GM23338 (cell line): ENCODE data around the gene KIF18A. TPM values are rescaled to one million over a fixed set of nuclear protein-coding genes. Genes with fewer than 3 reads are reported as not detected.

Experiments used
- ATAC-seq: fragments of 200-7000 bp; cut with Tn5 transposase; 3 replicates; pipeline ENCODE4 v1.9.1; 2020
- DNase-seq: peaks from one replicate; pipeline ENCODE4 v3.0.0-alpha.2; 2015; ENCODE audit warnings: low spot score
- H2AFZ ChIP-seq: fragments of 200-600 bp; sonication (generic); 2 replicates; pipeline ENCODE4 v1.8.0; 2016; ENCODE audit warnings: antibody characterized with exemption, mild to moderate bottlenecking, moderate library complexity
- H3F3A ChIP-seq: fragments of 200-600 bp; sonication (generic); replicated peaks from 2 replicates; pipeline ENCODE4 v1.8.0; 2017; ENCODE audit warnings: antibody characterized with exemption, mixed run types, low read depth
- H3K27ac ChIP-seq: fragments of 200-600 bp; sonication (generic); 2 replicates; pipeline ENCODE4 v1.6.1; 2016; ENCODE audit warnings: low read depth
- H3K27me3 ChIP-seq: fragments of 200-600 bp; sonication (generic); 2 replicates; pipeline ENCODE4 v1.8.0; 2016; ENCODE audit warnings: mild to moderate bottlenecking, mixed run types, moderate library complexity; ENCODE audit not compliant: insufficient read depth
- H3K36me3 ChIP-seq: fragments of 200-600 bp; sonication (generic); 2 replicates; pipeline ENCODE4 v1.8.0; 2016; ENCODE audit warnings: mild to moderate bottlenecking; ENCODE audit not compliant: insufficient read depth
- H3K4me1 ChIP-seq: fragments of 200-600 bp; sonication (generic); 2 replicates; pipeline ENCODE4 v1.8.0; 2016; ENCODE audit warnings: mild to moderate bottlenecking, moderate library complexity; ENCODE audit not compliant: insufficient read depth
- H3K4me2 ChIP-seq: fragments of 200-600 bp; sonication (generic); 2 replicates; pipeline ENCODE4 v1.7.1; 2017; ENCODE audit warnings: mixed run types
- H3K4me3 ChIP-seq: fragments of 200-600 bp; sonication (generic); 2 replicates; pipeline ENCODE4 v1.6.1; 2016; ENCODE audit warnings: mixed run types
- H3K79me2 ChIP-seq: fragments of 200-600 bp; sonication (generic); replicated peaks from 2 replicates; pipeline ENCODE4 v1.8.0; 2017; ENCODE audit warnings: mild to moderate bottlenecking; ENCODE audit not compliant: insufficient read depth
- H3K9me2 ChIP-seq: fragments of 200-600 bp; sonication (generic); 2 replicates; pipeline ENCODE4 v1.8.0; 2017; ENCODE audit not compliant: insufficient read depth
- H4K20me1 ChIP-seq: fragments of 200-600 bp; sonication (generic); replicated peaks from 2 replicates; pipeline ENCODE4 v1.8.0; 2017; ENCODE audit warnings: mild to moderate bottlenecking; ENCODE audit not compliant: insufficient read depth
- H3K27ac Mint-ChIP-seq: 2 replicates; pipeline ENCODE4 v1.8.0; 2020; ENCODE audit warnings: inconsistent platforms, mild to moderate bottlenecking, moderate library complexity, mixed read lengths
- H3K27me3 Mint-ChIP-seq: 3 replicates; pipeline ENCODE4 v1.8.0; 2022; ENCODE audit warnings: low read depth, mild to moderate bottlenecking, moderate library complexity, mixed read lengths, inconsistent platforms; ENCODE audit not compliant: insufficient read depth, poor library complexity
- H3K36me3 Mint-ChIP-seq: 3 replicates; pipeline ENCODE4 v1.8.0; 2021; ENCODE audit warnings: low read depth, mild to moderate bottlenecking, inconsistent platforms, moderate library complexity, mixed read lengths
- H3K4me1 Mint-ChIP-seq: 3 replicates; pipeline ENCODE4 v1.8.0; 2020; ENCODE audit warnings: mild to moderate bottlenecking, inconsistent platforms, mixed read lengths
- H3K4me3 Mint-ChIP-seq: 3 replicates; pipeline ENCODE4 v1.8.0; 2021; ENCODE audit warnings: moderate library complexity, mild to moderate bottlenecking, inconsistent platforms, mixed read lengths
- H3K9me3 Mint-ChIP-seq: 3 replicates; pipeline ENCODE4 v1.8.0; 2020; ENCODE audit warnings: moderate library complexity, mild to moderate bottlenecking, inconsistent platforms, mixed read lengths
- ETS1 ChIP-seq: IDR thresholded peaks from 2 replicates; pipeline ENCODE4 v1.6.1; 2016; ENCODE audit warnings: antibody characterized with exemption
- EZH2phosphoT487 ChIP-seq: fragments of 200-600 bp; sonication (generic); IDR thresholded peaks from one replicate; pipeline ENCODE4 v1.8.1; 2018; ENCODE audit warnings: antibody characterized with exemption; ENCODE audit not compliant: unreplicated experiment
- JUNB ChIP-seq: IDR thresholded peaks from one replicate; pipeline ENCODE4 v1.6.1; 2016; ENCODE audit warnings: antibody characterized with exemption; ENCODE audit not compliant: unreplicated experiment
- NANOG ChIP-seq: IDR thresholded peaks from 2 replicates; pipeline ENCODE4 v1.6.1; 2016; ENCODE audit warnings: antibody characterized with exemption, borderline replicate concordance
- POLR2AphosphoS5 ChIP-seq: IDR thresholded peaks from 2 replicates; pipeline ENCODE4 v1.6.1; 2016; ENCODE audit warnings: antibody characterized with exemption, low read depth
- STAT1 ChIP-seq: IDR thresholded peaks from one replicate; pipeline ENCODE4 v1.6.1; 2016; ENCODE audit warnings: antibody characterized with exemption; ENCODE audit not compliant: unreplicated experiment
- ZNF114 ChIP-seq: fragments of 250-450 bp; sonication (Bioruptor Pico); IDR thresholded peaks from 2 replicates; pipeline ENCODE4 v1.5.0; 2020; ENCODE audit warnings: mild to moderate bottlenecking, moderate library complexity
- ZNF331 ChIP-seq: fragments of 250-450 bp; sonication (Bioruptor Pico); IDR thresholded peaks from 2 replicates; pipeline ENCODE4 v1.5.0; 2020; ENCODE audit warnings: low read depth, mild to moderate bottlenecking, moderate library complexity
- polyA plus RNA-seq: library from polyadenylated mRNA; unstranded; fragments of >200 nt; fragmentation: Nextera tagmentation; extraction: Ambion mirVana; gene quantifications from 2 replicates; pipeline ENCODE4 v1.2.1, GENCODE V29; 2016
- total RNA-seq: library from RNA; depleted of rRNA; stranded (reverse); fragments of >200 nt; shearing (Covaris generic); gene quantifications from 2 replicates; pipeline ENCODE4 v1.2.3, GENCODE V29; 2014
- TF ChIP-seq, protein P1 (sequence below): fragments of 250-450 bp; sonication (Bioruptor Pico); IDR thresholded peaks from 2 replicates; pipeline ENCODE4 v1.5.0; 2020; ENCODE audit warnings: mild to moderate bottlenecking, moderate library complexity

The KIF18A gene
- total and polyA plus RNA-seq, 2 experiments from 2014 or later, result 22.2 to 26.5 TPM

- TF ChIP-seq, protein P1, sequence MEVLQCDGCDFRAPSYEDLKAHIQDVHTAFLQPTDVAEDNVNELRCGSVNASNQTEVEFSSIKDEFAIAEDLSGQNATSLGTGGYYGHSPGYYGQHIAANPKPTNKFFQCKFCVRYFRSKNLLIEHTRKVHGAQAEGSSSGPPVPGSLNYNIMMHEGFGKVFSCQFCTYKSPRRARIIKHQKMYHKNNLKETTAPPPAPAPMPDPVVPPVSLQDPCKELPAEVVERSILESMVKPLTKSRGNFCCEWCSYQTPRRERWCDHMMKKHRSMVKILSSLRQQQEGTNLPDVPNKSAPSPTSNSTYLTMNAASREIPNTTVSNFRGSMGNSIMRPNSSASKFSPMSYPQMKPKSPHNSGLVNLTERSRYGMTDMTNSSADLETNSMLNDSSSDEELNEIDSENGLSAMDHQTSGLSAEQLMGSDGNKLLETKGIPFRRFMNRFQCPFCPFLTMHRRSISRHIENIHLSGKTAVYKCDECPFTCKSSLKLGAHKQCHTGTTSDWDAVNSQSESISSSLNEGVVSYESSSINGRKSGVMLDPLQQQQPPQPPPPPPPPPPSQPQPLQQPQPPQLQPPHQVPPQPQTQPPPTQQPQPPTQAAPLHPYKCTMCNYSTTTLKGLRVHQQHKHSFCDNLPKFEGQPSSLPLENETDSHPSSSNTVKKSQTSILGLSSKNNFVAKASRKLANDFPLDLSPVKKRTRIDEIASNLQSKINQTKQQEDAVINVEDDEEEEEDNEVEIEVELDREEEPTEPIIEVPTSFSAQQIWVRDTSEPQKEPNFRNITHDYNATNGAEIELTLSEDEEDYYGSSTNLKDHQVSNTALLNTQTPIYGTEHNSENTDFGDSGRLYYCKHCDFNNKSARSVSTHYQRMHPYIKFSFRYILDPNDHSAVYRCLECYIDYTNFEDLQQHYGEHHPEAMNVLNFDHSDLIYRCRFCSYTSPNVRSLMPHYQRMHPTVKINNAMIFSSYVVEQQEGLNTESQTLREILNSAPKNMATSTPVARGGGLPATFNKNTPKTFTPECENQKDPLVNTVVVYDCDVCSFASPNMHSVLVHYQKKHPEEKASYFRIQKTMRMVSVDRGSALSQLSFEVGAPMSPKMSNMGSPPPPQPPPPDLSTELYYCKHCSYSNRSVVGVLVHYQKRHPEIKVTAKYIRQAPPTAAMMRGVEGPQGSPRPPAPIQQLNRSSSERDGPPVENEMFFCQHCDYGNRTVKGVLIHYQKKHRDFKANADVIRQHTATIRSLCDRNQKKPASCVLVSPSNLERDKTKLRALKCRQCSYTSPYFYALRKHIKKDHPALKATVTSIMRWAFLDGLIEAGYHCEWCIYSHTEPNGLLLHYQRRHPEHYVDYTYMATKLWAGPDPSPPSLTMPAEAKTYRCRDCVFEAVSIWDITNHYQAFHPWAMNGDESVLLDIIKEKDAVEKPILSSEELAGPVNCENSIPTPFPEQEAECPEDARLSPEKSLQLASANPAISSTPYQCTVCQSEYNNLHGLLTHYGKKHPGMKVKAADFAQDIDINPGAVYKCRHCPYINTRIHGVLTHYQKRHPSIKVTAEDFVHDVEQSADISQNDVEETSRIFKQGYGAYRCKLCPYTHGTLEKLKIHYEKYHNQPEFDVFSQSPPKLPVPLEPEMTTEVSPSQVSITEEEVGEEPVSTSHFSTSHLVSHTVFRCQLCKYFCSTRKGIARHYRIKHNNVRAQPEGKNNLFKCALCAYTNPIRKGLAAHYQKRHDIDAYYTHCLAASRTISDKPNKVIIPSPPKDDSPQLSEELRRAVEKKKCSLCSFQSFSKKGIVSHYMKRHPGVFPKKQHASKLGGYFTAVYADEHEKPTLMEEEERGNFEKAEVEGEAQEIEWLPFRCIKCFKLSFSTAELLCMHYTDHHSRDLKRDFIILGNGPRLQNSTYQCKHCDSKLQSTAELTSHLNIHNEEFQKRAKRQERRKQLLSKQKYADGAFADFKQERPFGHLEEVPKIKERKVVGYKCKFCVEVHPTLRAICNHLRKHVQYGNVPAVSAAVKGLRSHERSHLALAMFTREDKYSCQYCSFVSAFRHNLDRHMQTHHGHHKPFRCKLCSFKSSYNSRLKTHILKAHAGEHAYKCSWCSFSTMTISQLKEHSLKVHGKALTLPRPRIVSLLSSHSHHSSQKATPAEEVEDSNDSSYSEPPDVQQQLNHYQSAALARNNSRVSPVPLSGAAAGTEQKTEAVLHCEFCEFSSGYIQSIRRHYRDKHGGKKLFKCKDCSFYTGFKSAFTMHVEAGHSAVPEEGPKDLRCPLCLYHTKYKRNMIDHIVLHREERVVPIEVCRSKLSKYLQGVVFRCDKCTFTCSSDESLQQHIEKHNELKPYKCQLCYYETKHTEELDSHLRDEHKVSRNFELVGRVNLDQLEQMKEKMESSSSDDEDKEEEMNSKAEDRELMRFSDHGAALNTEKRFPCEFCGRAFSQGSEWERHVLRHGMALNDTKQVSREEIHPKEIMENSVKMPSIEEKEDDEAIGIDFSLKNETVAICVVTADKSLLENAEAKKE (CRISPR knock-in tag), result no peak
- TF ChIP-seq ZNF114 (CRISPR knock-in tag) (no peak), NANOG (no peak), EZH2phosphoT487 (no peak)
Observed at GRCh38 chr11:28100665-28101064, 7.3 kb downstream of the KIF18A start (continued).

GRCh38 chr11:28099715-28100114, 8.2 kb downstream of the KIF18A start:
- Histone ChIP-seq H2AFZ (no peak overlapping the region), H3F3A (no peaks in the 10 kb centered on the region), H3K4me1 (no peaks in the 10 kb centered on the region), H3K36me3 (0 out of 2 replicates have a peak, but pooled peaks cover 3% of the 10 kb centered on the region), H3K79me2 (peaks cover 76% of the 10 kb centered on the region), H4K20me1 (no peaks in the 10 kb centered on the region; the same call in none of the 2 replicates), H3K27ac (no peak overlapping the region), H3K4me2 (no peak overlapping the region), H3K9me2 (no peaks in the 10 kb centered on the region), H3K4me3 (no peak overlapping the region), H3K27me3 (no peaks in the 10 kb centered on the region)
- Mint-ChIP-seq H3K4me1 (peaks cover 5% of the 10 kb centered on the region; the same call in 1 of the 3 replicates), H3K9me3 (no peaks in the 10 kb centered on the region), H3K27me3 (no peaks in the 10 kb centered on the region), H3K36me3 (peaks cover 6% of the 10 kb centered on the region), H3K4me3 (no peak overlapping the region), H3K27ac (no peak overlapping the region)
- ATAC-seq (no peak), DNase-seq (no peak)
- TF ChIP-seq ZNF331 (CRISPR knock-in tag), result no peak
- TF ChIP-seq ETS1, result no peak
- TF ChIP-seq NANOG, result no peak
- TF ChIP-seq EZH2phosphoT487, result no peak
- TF ChIP-seq ZNF114 (CRISPR knock-in tag), result no peak
- TF ChIP-seq JUNB, result no peak
- TF ChIP-seq, protein P1 (CRISPR knock-in tag), result no peak
- no peak for TF ChIP-seq POLR2AphosphoS5
- no peak for TF ChIP-seq STAT1
